H9 (cell line): ENCODE data around the gene CEP85L. TPM values are rescaled to one million over a fixed set of nuclear protein-coding genes. Genes with fewer than 3 reads are reported as not detected.

Experiments used
- DNase-seq: peaks from one replicate; pipeline ENCODE4 v3.0.0-alpha.2; 2017
- H2AFZ ChIP-seq: one replicate; pipeline ENCODE4 v1.6.1; 2013; ENCODE audit warnings: mild to moderate bottlenecking, low read length, control low read depth, moderate library complexity
- H2AK5ac ChIP-seq: 2 replicates; pipeline ENCODE4 v1.6.1; 2013; ENCODE audit warnings: low read length, control low read depth, mixed read lengths; ENCODE audit not compliant: insufficient read length
- H2BK120ac ChIP-seq: one replicate; pipeline ENCODE4 v1.6.1; 2013; ENCODE audit warnings: low read depth, mild to moderate bottlenecking, low read length, control low read depth, inconsistent platforms; ENCODE audit not compliant: poor library complexity, severe bottlenecking
- H2BK12ac ChIP-seq: 2 replicates; pipeline ENCODE4 v1.6.1; 2013; ENCODE audit warnings: low read length, control low read depth, mixed read lengths, low read depth; ENCODE audit not compliant: insufficient read length
- H2BK15ac ChIP-seq: 2 replicates; pipeline ENCODE4 v1.6.1; 2013; ENCODE audit warnings: low read depth, low read length, control low read depth
- H2BK20ac ChIP-seq: one replicate; pipeline ENCODE4 v1.6.1; 2013; ENCODE audit warnings: low read depth, mild to moderate bottlenecking, low read length, control low read depth, inconsistent platforms; ENCODE audit not compliant: poor library complexity, severe bottlenecking
- H2BK5ac ChIP-seq: 2 replicates; pipeline ENCODE4 v1.6.1; 2013; ENCODE audit warnings: low read length, control low read depth, mixed read lengths; ENCODE audit not compliant: insufficient read length
- H3K14ac ChIP-seq: 2 replicates; pipeline ENCODE4 v1.6.1; 2013; ENCODE audit warnings: low read length, control low read depth; ENCODE audit not compliant: insufficient read depth
- H3K18ac ChIP-seq: 2 replicates; pipeline ENCODE4 v1.6.1; 2013; ENCODE audit warnings: low read depth, mild to moderate bottlenecking, mixed read lengths, low read length, control low read depth; ENCODE audit not compliant: insufficient read length
- H3K23ac ChIP-seq: 2 replicates; pipeline ENCODE4 v1.6.1; 2013; ENCODE audit warnings: low read length, control low read depth, mixed read lengths, low read depth; ENCODE audit not compliant: insufficient read length
- H3K23me2 ChIP-seq: 2 replicates; pipeline ENCODE4 v1.6.1; 2013; ENCODE audit warnings: low read depth, mild to moderate bottlenecking, mixed read lengths, low read length, control low read depth; ENCODE audit not compliant: insufficient read length, poor library complexity, severe bottlenecking
- H3K27ac ChIP-seq: 2 replicates; pipeline ENCODE4 v1.5.1; 2013; ENCODE audit warnings: low read length, control low read depth, mixed read lengths, low read depth; ENCODE audit not compliant: insufficient read length
- H3K27me3 ChIP-seq: 2 replicates; pipeline ENCODE4 v1.6.1; 2013; ENCODE audit warnings: low read length, control low read depth, inconsistent platforms; ENCODE audit not compliant: insufficient read depth
- H3K4ac ChIP-seq: 2 replicates; pipeline ENCODE4 v1.6.1; 2013; ENCODE audit warnings: low read depth, mild to moderate bottlenecking, control low read depth, inconsistent platforms, low read length, moderate library complexity
- H3K4me1 ChIP-seq: 2 replicates; pipeline ENCODE4 v1.6.1; 2013; ENCODE audit warnings: low read length, control low read depth, inconsistent platforms; ENCODE audit not compliant: insufficient read depth
- H3K4me2 ChIP-seq: 2 replicates; pipeline ENCODE4 v1.6.1; 2013; ENCODE audit warnings: low read length, control low read depth, mixed read lengths; ENCODE audit not compliant: insufficient read length, insufficient read depth
- H3K56ac ChIP-seq: 2 replicates; pipeline ENCODE4 v1.6.1; 2013; ENCODE audit warnings: low read depth, mild to moderate bottlenecking, mixed read lengths, low read length, control low read depth; ENCODE audit not compliant: insufficient read length
- H3K79me1 ChIP-seq: 2 replicates; pipeline ENCODE4 v1.6.1; 2013; ENCODE audit warnings: low read depth, mild to moderate bottlenecking, moderate library complexity, low read length, control low read depth, inconsistent platforms; ENCODE audit not compliant: insufficient read depth, poor library complexity, severe bottlenecking
- H3K79me2 ChIP-seq: 2 replicates; pipeline ENCODE4 v1.6.1; 2013; ENCODE audit warnings: low read length, control low read depth, inconsistent platforms; ENCODE audit not compliant: insufficient read depth
- H3K9ac ChIP-seq: 2 replicates; pipeline ENCODE4 v1.6.1; 2013; ENCODE audit warnings: low read length, control low read depth, mixed read lengths; ENCODE audit not compliant: insufficient read length; ENCODE audit errors: extremely low read depth
- H3K9me3 ChIP-seq: one replicate; pipeline ENCODE4 v1.6.1; 2013; ENCODE audit warnings: low read depth, low read length, inconsistent platforms; ENCODE audit not compliant: control insufficient read depth
- H3T11ph ChIP-seq: one replicate; pipeline ENCODE4 v1.6.1; 2013; ENCODE audit warnings: mild to moderate bottlenecking, low read length, control low read depth, inconsistent platforms
- H4K20me1 ChIP-seq: one replicate; pipeline ENCODE4 v1.6.1; 2013; ENCODE audit not compliant: control insufficient read depth, insufficient read length, insufficient read depth
- H4K5ac ChIP-seq: 2 replicates; pipeline ENCODE4 v1.6.1; 2013; ENCODE audit warnings: low read depth, mild to moderate bottlenecking, mixed read lengths, low read length, control low read depth; ENCODE audit not compliant: insufficient read length
- H4K8ac ChIP-seq: replicated peaks from 2 replicates; pipeline ENCODE4 v1.6.1; 2013; ENCODE audit warnings: low read length, control low read depth, mixed read lengths, low read depth; ENCODE audit not compliant: insufficient read length
- H4K91ac ChIP-seq: 2 replicates; pipeline ENCODE4 v1.6.1; 2013; ENCODE audit warnings: low read depth, mild to moderate bottlenecking, moderate library complexity, mixed read lengths, low read length, control low read depth; ENCODE audit not compliant: insufficient read length
- H3K27ac Mint-ChIP-seq, 3 experiments: 2 replicates in 2 of 3; 3 replicates in 1 of 3; pipeline ENCODE4 v1.8.0; 2020 to 2021; ENCODE audit warnings: mixed read lengths in 3 of 3, mild to moderate bottlenecking in 1 of 3, moderate library complexity in 1 of 3
- H3K27me3 Mint-ChIP-seq: 2 replicates; pipeline ENCODE4 v1.8.0; 2021; ENCODE audit warnings: low read depth, mild to moderate bottlenecking, moderate library complexity, mixed read lengths
- H3K36me3 Mint-ChIP-seq, 3 experiments: 2 replicates in 2 of 3; 3 replicates in 1 of 3; pipeline ENCODE4 v1.8.0; 2020 to 2021; ENCODE audit warnings: low read depth in 3 of 3, mixed read lengths in 3 of 3; ENCODE audit not compliant: insufficient read depth in 1 of 3
- H3K4me1 Mint-ChIP-seq, 2 experiments: 2 replicates each; pipeline ENCODE4 v1.8.0; 2020; ENCODE audit warnings: mixed read lengths in 2 of 2
- H3K4me3 Mint-ChIP-seq, 2 experiments: 2 replicates in 1 of 2; 3 replicates in 1 of 2; pipeline ENCODE4 v1.8.0; 2020 to 2021; ENCODE audit warnings: mild to moderate bottlenecking in 2 of 2, mixed read lengths in 2 of 2, moderate library complexity in 1 of 2
- H3K9me3 Mint-ChIP-seq, 2 experiments: 2 replicates in 1 of 2; 3 replicates in 1 of 2; pipeline ENCODE4 v1.8.0; 2020; ENCODE audit warnings: mild to moderate bottlenecking in 2 of 2, mixed read lengths in 2 of 2, moderate library complexity in 1 of 2
- CTCF ChIP-seq: fragments of 200-600 bp; sonication (generic); conservative IDR thresholded peaks from 3 replicates; pipeline ENCODE4 v1.8.0; 2021; ENCODE audit warnings: antibody characterized with exemption, mild to moderate bottlenecking
- WGBS: extraction: QIAGEN DNeasy Blood & Tissue Kit; methylation state at CpG from one replicate; pipeline ENCODE4 v1.1.7; 2013; ENCODE audit warnings: missing lambda C conversion rate, low lambda C conversion rate, mixed read lengths; ENCODE audit not compliant: insufficient read length; ENCODE audit errors: extremely low coverage; 5-methylcytosine and 5-hydroxymethylcytosine counted together
- total RNA-seq: library from RNA; stranded (reverse); gene quantifications from 2 replicates; pipeline ENCODE4 v1.2.1, GENCODE V29; 2021

CEP85L gene
- total RNA-seq, 1 experiment from 2014 or later: 3.8 TPM

GRCh38 chr6:118669561-118669960 is 18.2 kb upstream of the CEP85L start:
- no peaks in the 10 kb centered on the region for H3K9me3 Mint-ChIP-seq
- no peaks in the 10 kb centered on the region for H3K27me3 ChIP-seq
- H3K23me2 ChIP-seq: no peaks in the 10 kb centered on the region
- no peak overlapping the region for H3K4me3 Mint-ChIP-seq
- H2BK120ac ChIP-seq: no peak overlapping the region
- H3K56ac ChIP-seq: no peak overlapping the region
- H3K27ac Mint-ChIP-seq: no peak overlapping the region
- H3K9me3 ChIP-seq: no peaks in the 10 kb centered on the region
- no peaks in the 10 kb centered on the region for H3K36me3 Mint-ChIP-seq
- WGBS: no CpG with 5 or more reads among the region's 1 CpG
- H4K8ac ChIP-seq: no peak overlapping the region
- no peak overlapping the region for H3K23ac ChIP-seq
- no peak overlapping the region for H3K27ac ChIP-seq
- no peaks in the 10 kb centered on the region for H3K4me1 ChIP-seq
- no peak overlapping the region for H3K9ac ChIP-seq
- H3K79me1 ChIP-seq: no peaks in the 10 kb centered on the region
- H3K27me3 Mint-ChIP-seq: no peaks in the 10 kb centered on the region
- no peaks in the 10 kb centered on the region for H4K20me1 ChIP-seq
- H3K14ac ChIP-seq: no peak overlapping the region
- H4K5ac ChIP-seq: no peak overlapping the region
- no peak overlapping the region for H3T11ph ChIP-seq
- no peak overlapping the region for H2AK5ac ChIP-seq
- H3K4ac ChIP-seq: no peak overlapping the region
- H3K79me2 ChIP-seq: no peaks in the 10 kb centered on the region
- H2BK12ac ChIP-seq: no peak overlapping the region
- H2BK20ac ChIP-seq: no peak overlapping the region
- DNase-seq: no peak
- no peak overlapping the region for H2AFZ ChIP-seq
- H3K18ac ChIP-seq: no peak overlapping the region
- no peak for TF ChIP-seq CTCF
- no peak overlapping the region for H4K91ac ChIP-seq
- H2BK5ac ChIP-seq: no peak overlapping the region
- H3K4me2 ChIP-seq: no peak overlapping the region
- H2BK15ac ChIP-seq: no peak overlapping the region
- no peaks in the 10 kb centered on the region for H3K4me1 Mint-ChIP-seq
